HG02852 (cell line): ENCODE results near the gene SUMF1.

Source experiments
- ATAC-seq: cut with Tn5 transposase; IDR thresholded peaks from one replicate; pipeline ENCODE4 v1.9.1; 2021; ENCODE audit warnings: mild to moderate bottlenecking, moderate library complexity; ENCODE audit not compliant: unreplicated experiment

Gene SUMF1

DNA sequence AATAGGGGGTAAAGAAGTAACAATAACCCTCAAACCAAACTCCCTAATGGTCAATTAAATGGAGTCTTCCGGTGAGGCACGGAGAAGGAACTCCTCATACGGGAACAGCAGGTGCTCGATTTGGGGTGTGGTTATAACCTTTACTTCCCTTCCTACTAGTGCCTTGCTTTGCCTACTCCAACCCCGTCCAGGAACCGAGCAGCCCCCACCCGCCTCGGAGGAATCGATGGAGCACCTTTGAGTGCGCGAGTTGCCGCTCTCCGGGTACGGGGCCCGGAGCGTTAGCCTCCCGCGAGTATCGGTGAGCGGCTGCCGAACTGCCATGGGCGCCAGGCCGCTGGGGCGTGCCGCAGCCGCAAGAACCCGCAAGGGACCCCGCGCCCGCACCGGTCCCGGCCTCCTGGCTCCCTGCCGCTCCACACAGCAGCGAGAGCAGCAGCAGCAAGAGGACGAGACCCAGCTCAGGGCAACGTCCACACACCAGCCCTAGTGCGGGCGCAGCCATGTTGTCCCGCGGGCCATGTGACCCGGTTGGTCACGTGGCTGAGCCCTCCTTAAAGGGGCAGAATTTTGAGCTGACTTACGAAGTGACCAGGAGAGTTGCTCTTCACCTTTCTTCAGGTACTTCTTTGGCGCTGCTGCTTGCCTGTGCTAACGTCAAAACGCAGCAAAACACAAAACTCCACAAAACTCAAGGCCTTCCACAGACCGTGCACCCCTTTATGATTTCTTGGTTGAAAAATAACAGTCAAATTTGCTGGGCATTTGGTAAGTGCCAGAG is at the start of gene SUMF1:
Gene SUMF1, minus strand, starts transcription at position 529 of the 781 bp plus-strand sequence. Its CDS starts 24 bp downstream, at position 505.
- ATAC-seq: peak; percentile 100

- no peak for ATAC-seq
These were observed 49.0 kb upstream of the SUMF1 start for GRCh38 chr3:4515916-4516579.

- no peak for ATAC-seq
These were observed 47.8 kb upstream of the SUMF1 start for GRCh38 chr3:4514916-4515315.

GRCh38 chr3:4514321-4514720 is 47.3 kb upstream of the SUMF1 start:
- no peak for ATAC-seq

GRCh38 chr3:4512895-4513616 is 46.0 kb upstream of the SUMF1 start:
- ATAC-seq: no peak

GRCh38 chr3:4511491-4512262 is 44.6 kb upstream of the SUMF1 start:
- ATAC-seq: no peak

DNA sequence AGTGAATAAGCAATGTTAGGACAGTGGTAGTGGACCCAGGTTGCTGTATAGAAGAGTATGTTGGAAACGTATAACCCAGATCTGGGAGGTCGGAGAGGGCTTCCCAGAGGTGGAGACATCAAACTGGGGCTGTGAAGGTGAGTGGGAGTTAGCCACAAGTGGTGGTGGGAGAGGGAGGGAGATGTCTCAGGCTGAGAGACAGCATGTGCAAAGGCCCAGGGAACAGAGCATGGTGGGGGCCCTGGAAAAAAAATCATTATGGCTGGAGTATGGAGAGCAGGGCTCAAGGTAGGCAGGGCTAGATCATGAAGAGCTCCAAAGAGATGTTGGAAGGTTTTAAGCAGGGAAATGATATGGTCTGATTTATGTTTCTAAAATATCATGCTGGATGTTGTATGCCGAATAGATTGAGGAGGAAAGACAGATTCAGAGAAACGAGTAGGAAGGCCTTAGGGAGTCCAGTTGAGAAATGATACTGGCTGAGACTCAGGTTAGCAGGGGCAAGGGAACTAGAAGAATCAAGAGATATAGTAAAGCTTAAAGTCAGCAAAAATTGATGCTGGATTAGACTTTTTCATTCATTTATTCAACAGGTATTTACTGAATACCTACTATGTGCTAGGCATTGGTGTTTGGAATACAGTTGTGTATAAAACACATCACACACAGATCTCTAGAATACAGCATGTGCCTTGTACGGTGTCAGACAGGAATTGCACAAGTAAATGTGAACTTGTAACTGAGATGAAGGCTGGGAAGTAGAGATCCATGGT is 43.1 kb upstream of the SUMF1 start:
- ATAC-seq: no peak

- ATAC-seq: no peak
These were observed 42.0 kb upstream of the SUMF1 start for GRCh38 chr3:4509043-4509442.

DNA sequence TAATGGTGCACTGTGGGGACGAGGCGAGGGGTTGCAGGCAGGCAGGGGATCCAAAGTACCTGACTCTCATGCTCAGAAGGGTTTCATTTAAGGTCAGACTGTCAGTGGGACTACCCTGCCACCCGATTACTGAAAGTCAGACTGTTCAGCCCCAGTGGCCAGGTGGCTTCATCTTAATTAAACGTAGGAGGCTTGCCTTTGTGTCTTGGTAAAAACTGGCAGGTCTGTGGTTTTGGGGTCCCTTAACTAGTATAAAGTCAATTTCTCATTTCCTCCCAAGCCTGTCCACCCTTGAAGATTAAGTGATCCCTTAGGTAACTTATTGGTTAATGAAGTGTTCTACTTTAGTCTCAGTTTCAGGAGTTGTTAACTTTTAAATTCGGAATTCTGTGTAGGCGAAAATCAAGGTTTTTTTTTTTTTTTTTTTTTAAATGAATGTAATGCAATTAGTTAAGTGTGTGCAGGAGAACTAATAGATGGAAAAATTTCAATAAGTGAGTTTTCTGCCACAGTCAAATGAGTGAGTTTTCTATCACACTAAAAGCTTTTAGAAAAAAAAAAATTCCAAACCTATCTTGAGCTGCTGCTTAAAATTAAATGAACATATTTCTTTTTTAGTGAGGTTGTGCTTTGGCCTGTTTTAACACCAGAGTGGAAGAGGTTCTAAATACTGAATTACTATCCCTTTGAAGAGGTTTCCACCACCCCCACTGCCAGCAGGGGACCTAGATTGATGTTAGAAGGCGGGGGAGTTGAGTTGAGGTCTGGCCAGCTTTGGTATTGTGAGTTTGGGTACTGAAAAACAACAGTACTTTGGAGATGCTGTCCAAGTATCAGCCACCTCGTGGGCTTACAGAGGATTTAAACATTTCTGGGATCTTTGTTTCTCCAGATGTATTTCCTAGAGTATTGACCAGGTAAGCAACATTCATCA is 41.2 kb upstream of the SUMF1 start:
- peak; percentile 53 for ATAC-seq

DNA sequence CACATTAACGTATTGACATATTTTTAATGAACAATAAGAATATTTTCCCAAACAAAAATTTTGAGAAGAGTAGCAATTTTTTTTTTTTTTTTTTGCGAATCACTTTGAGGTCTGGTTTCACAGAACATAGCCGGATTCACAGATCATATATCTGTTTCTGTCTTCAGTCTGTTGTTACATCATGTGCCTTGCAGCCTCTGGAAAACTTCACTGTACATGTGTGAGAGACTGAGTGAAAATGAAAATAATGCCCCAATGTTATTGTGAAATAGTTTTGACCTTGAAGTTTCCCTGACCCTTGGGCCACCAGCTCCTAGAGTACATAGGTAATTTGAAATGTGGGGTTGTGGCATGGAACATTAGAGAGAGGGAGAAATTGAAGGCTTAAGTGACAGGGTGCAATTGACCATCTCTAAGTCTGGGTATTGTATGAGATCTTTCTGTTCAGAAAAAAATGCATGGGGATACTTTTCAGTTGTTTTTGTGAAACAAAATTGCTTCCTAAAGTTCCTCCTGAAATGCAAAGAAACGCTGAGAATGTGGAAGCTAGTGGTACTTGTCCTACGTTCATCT is 40.0 kb upstream of the SUMF1 start:
- ATAC-seq: no peak

GRCh38 chr3:4506559-4507023 is 39.5 kb upstream of the SUMF1 start:
- no peak for ATAC-seq

- no peak for ATAC-seq
These were observed 38.9 kb upstream of the SUMF1 start for GRCh38 chr3:4505688-4506558.

DNA sequence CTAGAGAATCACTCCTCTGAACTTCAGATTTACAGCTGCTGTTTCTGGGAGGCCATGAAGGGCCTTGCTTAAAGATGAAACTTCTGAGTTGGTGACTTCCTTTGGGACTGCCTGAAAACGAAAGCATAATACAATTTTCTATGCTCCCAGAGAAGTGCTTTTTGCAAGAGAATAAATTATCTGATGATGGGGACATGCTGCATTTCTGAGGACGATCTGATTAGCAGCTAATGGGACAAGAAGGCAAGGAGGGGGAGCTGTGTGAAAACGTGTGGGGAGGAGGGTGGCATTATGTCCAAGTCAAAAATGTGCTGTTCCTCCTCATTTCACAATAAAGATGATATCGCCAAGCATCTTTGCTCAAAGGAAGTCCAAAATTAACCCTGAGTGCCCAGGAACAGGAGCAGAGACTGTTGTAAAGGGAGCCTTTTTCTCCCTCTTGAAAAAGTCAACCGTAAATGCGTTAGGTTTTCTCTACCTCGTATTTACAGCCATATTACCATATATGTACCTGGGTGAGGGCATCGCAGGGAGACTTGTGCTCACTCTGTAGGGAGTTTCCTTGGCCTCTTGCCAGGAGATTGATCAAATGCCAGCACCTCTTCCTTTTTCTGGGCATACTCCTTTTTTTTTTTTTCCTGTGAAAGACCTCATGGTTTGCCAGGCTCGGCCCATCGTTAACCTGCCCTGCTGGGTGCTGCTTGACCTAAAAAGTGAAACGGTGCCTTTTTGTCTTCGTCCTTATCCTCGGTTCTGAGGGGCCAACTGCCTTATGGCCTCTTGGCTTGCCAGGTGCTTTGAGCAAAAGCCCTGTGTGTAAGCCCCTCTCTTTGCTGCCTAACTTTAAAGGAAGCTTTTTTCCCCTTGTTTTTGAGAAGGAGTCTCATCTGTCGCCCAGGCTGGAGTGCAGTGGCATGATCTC is 37.5 kb upstream of the SUMF1 start:
- no peak for ATAC-seq

DNA sequence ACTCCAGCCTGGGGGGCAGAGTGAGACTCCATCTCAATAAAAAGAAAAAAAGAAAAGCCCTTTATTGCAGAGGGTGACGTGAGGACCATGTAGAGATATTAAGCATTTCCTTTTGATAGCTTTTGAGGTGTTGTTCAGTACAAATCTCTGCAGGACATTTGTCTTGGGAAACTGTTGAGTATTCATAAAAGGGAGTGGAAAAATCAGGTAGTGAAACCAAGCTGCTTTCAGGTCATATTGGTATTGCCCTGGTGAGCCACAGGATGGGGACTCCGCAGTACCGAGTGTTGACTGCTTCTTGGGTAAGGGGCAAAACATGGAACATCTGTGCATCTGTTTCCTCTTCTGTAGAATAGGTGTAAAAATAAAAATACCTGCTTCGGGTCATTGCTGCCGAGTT is 36.0 kb upstream of the SUMF1 start:
- ATAC-seq: peak; percentile 63

DNA sequence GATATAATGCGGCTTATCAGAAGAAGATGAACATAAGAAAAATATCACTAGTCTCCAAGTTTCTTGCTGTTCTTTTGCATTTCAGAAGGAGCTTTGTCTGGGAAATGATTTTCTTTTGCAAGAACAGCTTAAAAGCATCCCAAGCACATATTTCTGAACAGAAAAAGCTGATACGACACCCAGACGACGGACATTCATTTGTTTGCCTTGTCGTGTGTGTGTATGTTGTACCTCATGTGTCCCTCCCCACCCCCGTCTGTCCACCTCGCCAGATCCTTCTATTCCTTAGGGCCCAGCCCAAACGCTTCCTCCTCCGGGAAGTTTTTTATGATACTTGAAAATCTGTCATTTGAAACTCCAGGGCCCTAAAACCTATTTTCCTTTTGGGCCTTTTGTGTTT is 34.9 kb upstream of the SUMF1 start:
- no peak for ATAC-seq

DNA sequence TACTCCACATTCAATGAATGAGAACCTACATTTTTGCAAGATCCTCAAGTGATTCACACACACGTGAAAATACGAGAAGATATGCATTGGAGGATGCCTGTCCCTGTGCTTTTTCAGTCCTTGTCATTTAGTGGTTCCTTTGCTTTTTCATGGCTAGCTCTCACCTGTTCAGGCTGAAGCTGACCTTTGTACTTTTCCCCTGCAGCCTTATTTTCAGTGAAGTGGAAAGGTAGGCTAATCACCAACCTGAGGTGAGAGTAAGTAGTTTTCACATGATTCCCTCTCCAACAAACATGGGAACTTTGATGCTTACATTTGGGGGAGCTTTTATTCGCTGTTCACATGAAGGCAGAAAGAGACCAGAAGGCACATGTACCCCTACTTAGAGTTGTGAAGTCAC is 34.4 kb upstream of the SUMF1 start:
- no peak for ATAC-seq

DNA sequence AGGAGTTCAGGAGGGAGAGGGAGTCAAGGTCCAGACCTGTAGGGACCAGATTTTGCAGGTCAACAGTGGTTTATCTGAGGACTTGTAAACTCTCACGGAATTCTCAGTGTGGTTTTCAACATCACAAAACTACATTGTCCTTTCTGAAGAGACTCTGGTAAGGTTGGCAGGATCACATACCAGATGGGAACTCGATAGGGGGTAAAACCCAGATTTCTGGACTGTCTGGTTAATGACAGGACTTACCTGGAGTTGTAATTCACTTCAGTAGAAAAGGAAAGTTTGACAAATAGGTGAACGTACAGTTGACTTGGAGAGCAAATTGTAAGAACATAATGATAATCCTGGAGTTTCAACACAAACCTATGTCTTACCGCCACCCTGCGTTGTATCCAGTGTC is 31.4 kb upstream of the SUMF1 start:
- no peak for ATAC-seq
